Stimulated activated CD4-positive, alpha-beta T cell treated with anti-CD3 and anti-CD28 coated beads, Interleukin-1b, Interleukin-23, amount 100 ng/mL, for 1 hour (primary cell): ENCODE measurements around the gene ZNG1C.
"Not testable (repeated sequence)": the region's sequence is repeated elsewhere in the genome, so short reads cannot be mapped to it uniquely, and the experiment has no call there.

Source experiments
- DNase-seq, 2 donors: peaks; one replicate each; pipeline ENCODE4 v3.0.0-alpha.2; 2020; ENCODE audit warnings: low read depth in 2 of 2

The ZNG1C gene

DNA sequence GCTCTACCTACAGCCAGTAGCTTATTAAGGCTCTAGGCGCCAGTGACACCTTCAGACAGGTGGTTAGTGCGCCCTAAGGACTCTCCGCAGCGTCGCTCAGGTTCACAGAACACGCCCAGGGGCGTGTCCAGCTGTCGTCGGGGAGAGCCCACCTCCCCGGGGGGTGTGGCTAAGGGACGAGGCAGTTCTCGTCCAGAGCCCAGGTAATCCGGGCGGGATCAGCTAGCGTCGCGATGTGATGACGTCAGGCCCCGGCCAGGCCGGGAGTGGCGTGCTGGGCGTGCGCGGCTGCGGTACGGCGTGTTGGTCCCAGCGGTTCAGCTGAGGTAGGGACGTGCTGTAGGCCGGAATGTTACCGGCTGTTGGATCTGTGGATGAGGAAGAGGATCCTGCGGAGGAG lies at the start of gene ZNG1C:
ZNG1C (plus strand) TSS at position 301 of the 400 bp plus-strand sequence; CDS start at position 350, 49 bp downstream.
- DNase-seq, result not testable (repeated sequence)

DNA sequence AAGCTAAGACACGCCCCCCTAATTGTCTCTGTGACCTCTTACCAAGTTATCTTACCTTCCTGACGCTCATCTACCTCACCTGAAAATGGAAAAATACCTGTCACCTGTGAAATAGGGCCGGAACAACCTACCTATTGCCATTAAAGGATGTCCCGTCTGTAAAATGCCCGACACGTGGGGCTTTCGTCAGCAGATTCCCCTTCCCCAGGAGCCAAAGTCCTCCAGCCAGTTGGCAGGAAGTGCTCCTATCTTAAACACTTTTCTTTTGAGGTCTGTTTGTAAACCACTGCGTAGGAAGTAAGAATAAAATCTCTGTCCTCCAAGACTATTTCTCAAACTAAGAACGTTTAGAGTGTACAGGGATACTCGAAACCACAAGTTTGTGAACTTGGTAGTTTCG lies 654 bp downstream of the ZNG1C start:
- not testable (repeated sequence) for DNase-seq

DNA sequence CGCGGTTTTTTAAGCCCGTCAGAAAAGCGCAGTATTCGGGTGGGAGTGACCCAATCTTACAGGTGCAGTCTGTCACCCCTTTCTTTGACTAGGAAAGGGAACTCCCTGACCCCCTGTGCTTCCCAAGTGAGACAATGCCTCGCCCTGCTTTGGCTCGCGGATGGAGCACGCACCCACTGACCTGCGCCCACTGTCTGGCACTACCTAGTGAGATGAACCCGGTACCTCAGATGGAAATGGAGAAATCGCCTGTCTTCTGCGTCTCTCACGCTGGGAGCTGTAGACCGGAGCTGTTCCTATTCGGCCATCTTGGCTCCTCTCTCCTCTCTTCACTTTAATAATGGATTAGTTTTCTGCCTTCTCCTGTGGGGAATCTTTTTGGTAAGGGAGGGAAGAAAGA lies 39.3 kb downstream of the ZNG1C start:
- not testable (repeated sequence) for DNase-seq

DNA sequence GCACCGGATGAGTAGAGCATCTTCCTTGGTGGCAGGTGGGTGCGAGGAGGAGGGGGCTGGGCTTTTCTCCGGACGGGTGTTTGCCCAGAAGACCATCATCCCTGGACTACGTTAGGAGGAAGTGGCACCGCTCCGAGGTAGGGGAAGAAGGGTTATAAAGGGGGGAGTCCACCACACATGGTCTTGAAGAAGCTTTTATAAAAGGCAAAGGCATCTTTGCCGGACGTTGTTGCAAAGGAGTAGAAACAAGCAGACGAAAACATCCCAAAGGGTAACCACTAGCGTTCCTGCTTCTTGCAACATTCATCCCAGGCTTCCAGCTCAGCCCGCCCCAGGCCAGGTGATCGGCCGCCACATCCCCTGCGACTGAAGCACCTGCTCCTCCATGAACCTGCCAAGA lies 60.8 kb downstream of the ZNG1C start, which contains the start of gene FOXD4L3:
FOXD4L3 (plus strand) TSS at position 301 of the 400 bp plus-strand sequence; CDS start at position 386, 85 bp downstream.
- not testable (repeated sequence) for DNase-seq

DNA sequence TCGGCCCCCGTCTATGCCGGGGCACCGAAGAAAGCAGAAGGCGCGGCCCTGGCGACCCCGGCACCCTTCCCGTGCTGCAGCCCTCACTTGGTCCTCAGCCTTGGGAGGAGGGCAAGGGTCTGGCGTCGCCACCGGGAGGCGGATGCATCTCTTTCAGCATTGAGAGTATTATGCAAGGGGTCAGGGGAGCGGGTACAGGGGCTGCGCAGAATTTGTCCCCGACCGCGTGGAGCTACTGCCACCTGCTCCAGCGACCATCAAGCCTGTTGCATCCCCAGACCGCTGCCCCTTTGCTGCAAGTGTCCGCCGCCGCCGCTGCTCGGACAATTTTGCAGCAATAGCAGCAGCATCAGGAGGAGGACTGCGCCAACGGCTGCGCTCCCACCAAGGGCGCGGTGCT lies 62.0 kb downstream of the ZNG1C start:
- not testable (repeated sequence) for DNase-seq

DNA sequence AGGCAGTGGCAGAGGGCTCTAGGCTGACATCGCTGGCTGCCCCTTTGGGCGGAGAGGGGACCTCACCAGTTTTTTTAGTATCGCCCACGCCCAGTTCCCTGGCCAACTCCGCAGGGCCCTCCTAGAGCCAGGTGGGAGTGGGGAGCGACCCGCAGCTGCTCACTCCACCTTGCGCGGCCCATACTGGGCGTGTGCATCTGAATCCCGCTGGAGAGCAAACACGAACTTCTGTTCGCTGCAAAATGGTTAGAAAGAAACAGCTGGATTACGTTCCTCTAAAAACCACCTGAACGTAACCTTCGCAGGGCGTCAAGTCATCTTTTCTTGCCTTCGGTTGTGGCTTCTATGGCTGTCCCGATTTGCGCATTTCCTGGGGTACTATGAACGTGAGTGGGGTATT lies 62.4 kb downstream of the ZNG1C start:
- DNase-seq, result not testable (repeated sequence)

DNA sequence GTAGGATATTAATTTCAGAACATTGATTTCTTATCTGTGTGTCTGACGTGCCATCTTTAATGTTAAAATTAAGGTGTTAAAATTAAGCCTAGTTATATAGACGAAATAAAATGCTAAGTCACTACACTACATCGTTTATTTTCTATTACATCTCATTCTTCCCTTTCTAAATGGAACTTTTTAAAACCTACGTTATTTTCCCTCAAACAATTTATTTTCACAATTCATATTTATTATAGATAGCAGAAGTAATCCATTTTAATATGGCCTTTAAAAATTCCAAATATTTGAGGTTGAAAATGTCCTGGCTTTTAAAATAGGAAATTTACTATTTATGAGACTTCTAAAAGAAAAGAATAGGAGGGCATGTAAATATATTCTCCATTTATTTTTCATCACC lies 63.0 kb downstream of the ZNG1C start:
- not testable (repeated sequence) for DNase-seq

DNA sequence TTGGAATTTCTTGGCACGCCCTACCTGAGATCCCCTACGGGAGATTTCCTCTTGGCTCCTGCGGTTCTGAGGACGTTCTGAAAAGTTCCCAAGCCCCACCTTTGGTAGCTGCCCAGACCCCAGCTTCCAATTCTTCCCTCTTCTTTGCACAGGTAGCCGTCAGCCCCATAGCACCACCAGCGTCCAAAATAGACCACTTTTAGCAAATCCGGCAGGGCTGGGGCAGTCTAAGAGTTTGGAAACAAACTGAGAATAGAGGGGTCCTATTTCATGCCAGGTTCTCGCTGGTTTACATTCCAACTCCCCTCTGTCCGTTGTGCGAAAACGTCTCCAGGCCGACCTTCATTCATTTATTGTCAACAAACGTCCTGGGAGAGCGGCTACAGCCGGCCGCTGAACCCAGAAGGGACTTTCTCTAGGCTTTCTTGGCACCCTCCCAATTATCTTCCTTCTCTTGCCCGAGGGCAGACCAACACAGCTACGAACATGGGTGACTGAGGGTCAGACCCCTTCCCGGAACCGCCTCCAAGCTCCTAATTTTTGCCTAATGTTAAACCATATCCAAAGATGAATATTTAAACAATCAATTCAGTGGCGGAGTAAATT lies 64.0 kb downstream of the ZNG1C start:
- DNase-seq, result not testable (repeated sequence)

DNA sequence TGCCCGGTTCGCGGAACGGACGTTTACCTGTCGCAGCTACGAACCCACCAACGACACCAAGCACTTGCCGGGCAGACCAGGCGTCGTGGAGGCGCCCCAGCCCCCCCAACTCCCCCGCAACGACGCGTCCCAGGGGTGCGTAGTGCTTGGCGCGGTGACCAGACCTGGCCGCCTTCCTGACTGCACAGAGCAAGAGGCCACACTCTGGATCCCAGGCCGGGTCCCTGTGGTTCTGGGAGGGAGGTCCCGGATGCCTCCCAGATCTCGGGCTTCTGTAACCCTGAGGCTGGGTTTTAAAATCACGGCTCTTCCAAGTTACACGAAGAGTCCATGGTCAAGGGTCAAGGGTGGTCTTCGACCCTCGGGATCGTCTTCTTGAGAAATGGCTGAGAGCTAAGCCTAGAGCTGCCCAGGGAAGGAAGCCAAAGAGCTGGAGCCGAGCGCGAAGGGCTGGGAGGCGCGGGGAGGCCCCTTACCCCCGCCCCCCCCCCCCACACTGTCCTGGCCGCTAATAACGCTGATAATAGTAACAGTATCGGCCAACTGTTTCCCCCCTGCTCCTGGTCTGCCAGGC lies 64.7 kb downstream of the ZNG1C start:
- not testable (repeated sequence) for DNase-seq

DNA sequence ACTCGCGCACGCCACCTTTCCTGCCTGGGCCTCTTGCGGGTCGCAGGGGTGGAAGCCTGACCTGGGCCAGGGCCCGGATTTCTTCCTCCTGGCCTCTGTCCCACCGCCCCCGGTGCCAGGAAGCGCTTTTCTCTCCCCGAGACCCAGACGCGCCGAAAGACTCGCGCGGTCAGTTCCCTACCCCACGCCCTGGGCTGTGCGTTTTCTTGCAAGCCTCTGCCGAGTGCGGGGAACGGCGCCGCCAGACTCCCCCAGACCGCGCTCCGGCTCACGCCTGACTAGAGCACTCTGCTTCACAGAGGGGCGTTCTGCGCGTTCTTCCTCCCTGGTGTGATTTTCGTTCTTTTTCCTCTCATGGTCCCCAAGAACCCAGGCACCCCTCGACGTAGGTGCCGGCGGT lies 65.3 kb downstream of the ZNG1C start:
- not testable (repeated sequence) for DNase-seq

DNA sequence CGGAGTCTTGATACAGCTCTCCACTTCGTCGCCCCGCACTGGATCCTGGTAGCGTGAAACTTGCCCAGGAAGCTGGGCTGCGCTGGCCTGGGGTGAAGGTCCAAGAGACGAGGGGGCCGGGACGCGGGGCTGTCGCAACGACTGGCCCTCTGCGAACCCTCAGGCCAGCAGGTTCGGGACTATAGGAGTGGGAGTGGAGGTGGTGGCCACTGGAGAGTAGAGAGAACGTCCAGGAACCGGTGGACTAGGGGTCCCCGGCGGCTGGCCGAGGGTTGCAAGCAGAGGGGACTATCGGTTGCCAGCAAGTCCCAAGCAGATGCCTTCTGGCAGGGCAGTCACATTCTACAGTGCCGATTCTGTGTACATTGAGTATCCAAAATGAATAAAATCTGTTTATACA lies 65.9 kb downstream of the ZNG1C start:
- not testable (repeated sequence) for DNase-seq

DNA sequence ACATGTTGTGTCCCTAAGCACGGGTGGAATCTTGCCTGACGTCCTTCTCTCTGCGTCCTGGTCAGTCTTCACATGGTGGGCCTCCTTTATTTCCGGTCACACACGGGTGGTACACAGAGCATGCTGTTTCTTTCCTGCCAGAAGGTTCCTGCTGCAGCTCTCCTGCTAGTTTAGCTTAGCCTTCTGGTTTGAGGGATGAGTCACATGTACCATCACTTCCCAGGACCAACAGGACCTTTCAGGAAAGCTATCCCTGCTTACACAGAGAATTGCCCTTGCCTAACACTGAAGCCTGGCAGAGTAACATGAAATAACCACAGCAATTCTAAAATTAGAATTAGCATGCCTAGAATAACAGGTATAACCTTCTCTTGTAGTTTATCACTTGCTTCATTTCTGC lies 69.4 kb downstream of the ZNG1C start:
- not testable (repeated sequence) for DNase-seq

DNA sequence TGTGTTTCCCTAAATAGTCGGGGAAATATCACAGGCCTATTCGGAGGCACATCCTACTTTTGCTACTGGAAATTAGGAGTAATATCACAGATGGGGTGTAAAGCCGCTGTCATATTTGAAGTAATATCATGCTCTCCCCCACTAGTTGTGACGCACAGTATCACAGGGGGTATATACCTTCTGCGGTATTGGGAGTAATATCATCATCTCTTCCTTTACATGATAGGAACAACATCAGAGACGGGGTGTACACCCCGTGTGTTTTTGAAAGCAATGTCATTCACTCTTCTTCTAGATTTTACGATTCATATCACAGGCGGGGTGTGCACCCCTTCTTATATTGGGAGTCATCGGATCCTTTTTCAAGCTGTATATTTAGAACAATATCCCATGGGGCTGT lies 76.4 kb downstream of the ZNG1C start:
- DNase-seq, result not testable (repeated sequence)

DNA sequence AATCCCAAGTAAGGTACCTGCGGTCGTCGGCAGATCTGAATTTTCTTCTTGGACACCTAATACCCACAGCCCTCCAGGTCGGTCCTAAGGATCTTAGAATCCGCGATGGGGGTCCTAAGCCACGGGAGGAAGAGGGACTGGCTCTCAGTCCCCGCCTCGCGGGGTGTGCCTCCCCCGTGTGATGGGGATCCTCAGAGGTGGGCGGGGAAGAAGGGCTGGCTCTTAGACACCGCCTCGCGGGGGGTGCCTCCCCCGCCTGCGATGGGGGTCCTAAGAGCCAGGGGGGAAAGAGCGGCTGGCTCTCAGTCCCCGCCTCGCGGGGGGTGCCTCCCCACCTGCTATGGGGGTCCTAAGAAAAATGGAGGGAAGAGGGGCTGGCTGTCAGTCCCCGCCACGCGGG lies 82.0 kb downstream of the ZNG1C start:
- DNase-seq, result not testable (repeated sequence)

DNA sequence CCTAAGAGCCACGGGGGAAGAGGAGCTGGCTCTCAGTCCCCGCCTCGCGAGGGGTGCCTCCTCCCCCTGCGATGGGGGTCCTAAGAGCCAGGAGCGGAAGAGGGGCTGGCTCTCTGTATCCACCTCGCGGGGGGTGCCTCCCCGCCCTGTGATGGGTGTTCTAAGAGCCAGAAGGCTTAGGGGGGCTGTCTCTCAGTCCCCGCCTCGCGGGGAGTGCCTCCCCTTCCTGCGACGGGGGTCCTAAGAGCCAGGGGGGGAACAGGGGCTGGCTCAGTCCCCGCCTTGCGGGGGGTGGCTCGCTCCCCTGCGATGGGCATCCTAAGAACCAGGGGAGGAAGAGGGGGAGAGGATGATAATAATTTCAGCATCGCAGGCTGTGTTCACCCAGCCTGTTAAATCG lies 82.7 kb downstream of the ZNG1C start:
- not testable (repeated sequence) for DNase-seq

DNA sequence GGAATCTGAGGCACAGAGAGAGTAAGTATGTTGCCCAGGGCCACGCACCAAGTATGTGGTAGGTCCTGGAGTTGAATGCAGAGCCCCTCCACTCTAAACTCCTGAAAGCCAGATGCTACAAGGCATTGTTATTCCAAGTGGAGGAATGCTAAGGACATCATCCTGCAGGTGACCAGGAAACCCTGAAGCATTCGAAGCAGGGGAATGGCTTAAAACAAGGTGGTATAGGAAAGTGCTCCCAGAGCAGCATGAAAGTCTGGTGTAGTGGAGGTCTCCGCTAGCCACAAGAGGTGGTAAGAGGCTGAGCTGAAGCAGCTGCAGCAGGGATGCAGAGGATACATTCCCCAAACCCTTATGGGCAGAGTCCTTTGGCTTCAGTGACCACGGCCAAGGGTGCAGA lies 87.3 kb downstream of the ZNG1C start:
- not testable (repeated sequence) for DNase-seq

DNA sequence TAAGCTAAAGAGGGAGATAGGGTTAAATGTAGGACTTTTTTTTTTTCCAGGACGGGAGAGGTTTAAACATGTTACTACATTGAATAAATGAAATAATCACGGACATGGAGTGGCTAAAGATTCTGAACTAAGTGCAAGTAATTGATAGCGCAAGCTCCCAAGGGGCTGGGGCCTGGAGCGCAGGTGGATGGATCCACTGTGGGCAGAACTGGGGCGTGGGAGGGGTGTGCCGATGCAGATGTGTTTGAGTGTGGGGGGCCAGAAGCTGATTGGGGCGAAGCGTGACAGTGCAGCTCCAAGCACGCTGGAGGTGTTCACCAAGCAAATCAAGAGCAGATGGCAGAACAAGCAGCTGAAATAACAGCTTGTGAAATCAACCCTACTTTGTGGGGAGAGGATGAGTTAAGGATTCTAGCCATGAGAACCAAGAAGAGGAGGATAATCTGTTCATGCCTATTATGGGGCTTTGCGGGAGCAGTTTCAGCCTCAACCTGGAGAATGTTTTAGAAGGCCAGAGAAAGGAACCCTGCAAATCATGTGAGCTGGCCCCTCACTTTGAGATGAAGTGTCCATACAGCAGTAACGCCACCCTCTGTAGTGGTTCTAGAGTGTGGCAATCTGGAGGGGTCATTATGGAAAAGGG lies 88.9 kb downstream of the ZNG1C start:
- not testable (repeated sequence) for DNase-seq

DNA sequence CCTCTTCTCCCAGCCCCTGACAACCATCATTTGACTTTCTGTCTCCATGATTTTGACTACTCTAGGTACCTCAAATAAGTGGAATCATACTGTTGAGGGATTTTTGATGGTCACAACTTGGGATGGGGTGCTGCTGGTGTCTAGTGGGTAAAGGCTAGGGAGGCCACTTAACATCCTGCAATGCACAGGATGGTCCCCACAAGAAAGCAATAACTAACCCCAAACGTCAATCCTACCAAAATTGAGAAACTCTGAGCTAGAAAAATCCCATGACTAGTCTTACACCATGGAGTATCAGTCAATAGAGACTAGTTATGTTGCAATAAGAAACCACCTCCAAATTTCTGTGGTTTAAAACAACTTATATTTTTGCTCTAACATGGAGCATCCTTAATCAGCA lies 90.3 kb downstream of the ZNG1C start:
- not testable (repeated sequence) for DNase-seq

DNA sequence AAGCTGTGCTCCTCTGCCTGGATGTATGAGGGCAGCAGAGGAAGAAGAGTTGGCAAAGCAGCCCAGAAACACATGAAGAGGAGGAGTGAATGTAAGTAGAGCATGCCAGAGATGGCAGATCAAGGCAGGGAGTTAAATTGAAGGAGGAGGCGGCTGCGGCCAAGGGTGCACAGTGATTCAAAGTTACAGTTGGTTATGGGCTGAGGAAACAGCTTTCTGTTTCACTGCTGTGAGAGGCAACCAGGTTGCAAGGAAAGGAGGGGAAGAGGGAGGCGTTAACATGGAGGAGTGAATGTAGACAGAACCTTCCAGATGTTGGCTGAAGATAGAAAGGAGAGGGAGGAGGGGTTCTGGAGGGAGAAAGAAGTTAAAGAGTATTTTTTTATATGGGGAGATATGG lies 94.2 kb downstream of the ZNG1C start:
- DNase-seq, result not testable (repeated sequence)

DNA sequence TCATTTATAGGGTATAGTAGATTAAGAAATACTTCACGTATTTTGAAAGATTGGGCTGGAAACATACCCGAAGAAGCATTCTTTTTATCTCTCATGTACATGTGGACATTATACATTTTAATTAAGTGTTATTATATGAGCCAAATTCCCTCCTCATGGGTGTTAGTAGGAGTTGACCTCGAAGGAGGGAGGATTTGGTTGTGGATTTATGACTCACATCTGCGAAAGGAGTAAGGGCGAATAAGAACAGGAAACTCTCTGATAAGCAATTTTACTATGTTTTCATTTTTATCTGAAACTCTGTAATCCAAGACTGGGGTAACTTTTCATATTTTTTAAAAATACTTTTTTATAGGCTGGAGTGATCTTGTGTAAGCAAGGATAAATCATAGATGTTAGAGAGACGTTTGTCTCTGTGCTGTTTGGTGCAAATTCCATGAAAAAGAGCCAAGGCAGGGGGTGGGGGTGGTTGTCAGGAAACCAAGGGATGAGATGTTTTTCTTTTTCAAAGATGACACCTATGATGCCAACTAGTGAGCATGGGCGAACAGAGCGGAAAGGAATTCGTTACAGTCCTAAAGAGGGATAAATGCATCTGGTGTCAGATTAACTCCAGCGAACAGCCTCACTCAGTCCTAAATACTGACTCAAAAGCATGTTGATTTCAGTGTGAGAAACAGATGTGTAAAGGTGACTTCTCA lies 95.0 kb downstream of the ZNG1C start:
- DNase-seq, result not testable (repeated sequence)

DNA sequence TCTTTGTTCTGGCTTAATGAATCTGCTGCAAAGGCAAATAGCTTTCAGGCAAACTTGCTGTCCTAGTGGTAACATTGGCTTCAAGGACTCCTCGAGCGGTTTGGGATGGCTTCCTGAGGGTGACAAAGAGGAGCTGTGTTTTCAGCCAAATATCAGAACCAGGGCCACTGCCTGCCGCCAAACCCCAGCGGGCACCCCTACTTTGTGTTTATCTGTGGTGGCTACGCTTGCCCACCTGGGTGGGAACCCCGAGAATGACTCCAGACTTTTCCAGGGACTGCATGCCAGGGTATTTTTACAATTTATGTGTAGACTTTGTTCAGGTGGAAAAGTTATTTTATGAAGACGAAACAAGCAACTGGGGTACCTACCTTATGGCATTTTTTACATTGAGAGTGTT lies 96.2 kb downstream of the ZNG1C start:
- DNase-seq, result not testable (repeated sequence)

DNA sequence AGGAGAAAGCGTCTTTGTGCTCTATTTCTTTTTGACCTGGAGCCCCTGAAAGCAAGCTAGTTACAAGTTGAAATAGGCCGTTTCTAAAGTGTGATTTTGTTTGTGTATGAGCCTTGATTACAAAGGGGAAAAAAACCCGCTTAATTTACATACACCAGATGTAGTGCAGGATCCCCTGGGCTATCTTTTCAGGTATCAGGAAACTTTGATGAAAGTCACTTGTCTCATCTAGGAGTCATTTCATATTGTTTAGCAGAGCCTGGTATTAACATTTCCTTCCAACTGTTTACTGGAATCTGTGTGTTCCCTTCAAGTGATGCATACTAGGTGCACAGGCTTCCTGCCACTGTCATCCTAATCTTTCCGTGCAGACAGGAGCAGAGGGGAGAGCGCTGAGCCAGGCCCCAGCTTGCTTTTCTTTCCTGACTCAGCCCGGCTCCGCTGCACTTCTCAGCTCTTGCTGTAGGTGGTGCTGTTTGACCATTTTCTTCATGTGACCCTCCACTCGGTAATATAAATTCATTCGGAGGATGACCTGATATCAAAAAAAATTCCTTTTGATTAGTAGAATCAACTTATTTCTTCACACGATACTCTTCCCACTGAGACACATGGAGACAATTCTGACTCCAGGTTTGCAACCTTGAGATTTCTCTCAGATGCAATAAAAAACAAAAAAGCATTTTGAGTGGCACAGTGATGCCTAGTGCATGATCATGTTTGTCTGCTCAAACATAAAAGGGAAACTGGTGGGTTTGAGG lies 100.7 kb downstream of the ZNG1C start:
- not testable (repeated sequence) for DNase-seq
